ENCODE data around the gene CYB5R3.
"Not testable (repeated sequence)": the region's sequence is repeated elsewhere in the genome, so short reads cannot be mapped to it uniquely, and the experiment has no call there.

Gene CYB5R3

GRCh38 chr22:42570580-42570979 is 78.6 kb downstream of the CYB5R3 start:
- not testable (repeated sequence) for DNase-seq (ENCODE audit: low read depth in 2 of 2)

- DNase-seq (ENCODE audit: low read depth in 2 of 2): not testable (repeated sequence)
Observed at GRCh38 chr22:42567950-42568349, 81.2 kb downstream of the CYB5R3 start.

Data from stimulated activated CD8-positive, alpha-beta memory T cell treated with anti-CD3 and anti-CD28 coated beads, Interleukin-15, amount 100 ng/mL, for 4 hours (primary cell).